ENCODE measurements around the gene SLC39A9. TPM values are rescaled to one million over a fixed set of nuclear protein-coding genes. Genes with fewer than 3 reads are reported as not detected.
A peak's percentile ranks its signal among the peaks of the same experiment; 100 is the strongest.
"Not testable (repeated sequence)": the region's sequence is repeated elsewhere in the genome, so short reads cannot be mapped to it uniquely, and the experiment has no call there.

The SLC39A9 gene
- total RNA-seq, 3 donors from 2014 or later = 44.0 to 49.6 (median 44.9) TPM

DNA sequence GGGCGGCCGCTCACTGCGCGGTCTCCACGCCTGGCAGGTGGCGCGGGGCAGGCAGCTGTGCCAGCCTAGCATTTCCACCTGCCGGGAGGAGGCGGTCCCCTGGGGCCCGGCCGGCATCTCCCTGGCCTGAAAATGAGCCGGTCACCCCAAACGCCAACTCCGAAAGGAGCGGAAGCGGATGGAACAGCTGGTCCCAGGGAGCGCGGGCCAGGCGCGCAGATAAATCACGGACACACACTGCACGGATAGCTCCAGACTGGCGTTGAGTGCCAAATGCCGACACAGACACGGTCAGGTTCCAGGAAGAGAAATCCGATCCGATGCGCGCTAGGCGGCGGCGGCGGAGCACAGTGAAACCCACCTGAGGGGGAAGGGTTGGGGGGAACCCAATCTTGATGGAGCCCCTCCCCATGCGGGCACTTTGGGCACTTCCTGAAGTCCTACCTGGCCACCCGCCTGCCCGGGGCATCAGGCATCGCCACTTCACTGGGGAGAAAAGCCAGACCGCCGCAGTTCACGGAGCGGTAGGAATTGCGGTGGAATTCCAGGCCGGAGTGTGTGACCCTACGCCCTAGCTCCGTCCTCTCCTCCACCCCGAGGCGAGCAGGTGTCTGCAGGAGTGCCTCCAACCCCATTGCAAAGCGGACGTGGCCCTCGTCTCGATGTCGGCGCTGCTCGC, 85.4 kb downstream of the SLC39A9 start:
- H3K4me3 Mint-ChIP-seq = no peak overlapping the region

GRCh38 chr14:69484444-69485314, 86.2 kb downstream of the SLC39A9 start, which contains the start of gene PLEKHD1:
Gene PLEKHD1 (plus strand): TSS chr14:69484728. CDS start chr14:69484966, 238 bp downstream.
- no peak within 1 kb of the TSS for H3K4me3 Mint-ChIP-seq
- no peak for DNase-seq
- H3K4me1 Mint-ChIP-seq (ENCODE audit: low read depth) = peaks cover 5% of the 10 kb centered on the region
- peak in 1 of 2 donors; percentile 25 for ATAC-seq
- no peaks in the 10 kb centered on the region for H3K9me3 Mint-ChIP-seq
- H3K27me3 Mint-ChIP-seq (ENCODE audit: low read depth) = peaks cover 47% of the 10 kb centered on the region
- H3K36me3 Mint-ChIP-seq (ENCODE audit: insufficient read depth) = no peaks in the 10 kb centered on the region

More for the DNA sequence above, 85.4 kb downstream of the SLC39A9 start:
- Mint-ChIP-seq H3K4me1 (ENCODE audit: low read depth) (peaks cover 5% of the 10 kb centered on the region), H3K36me3 (ENCODE audit: insufficient read depth) (no peaks in the 10 kb centered on the region), H3K27me3 (ENCODE audit: low read depth) (peaks cover 48% of the 10 kb centered on the region), H3K9me3 (no peaks in the 10 kb centered on the region)
- DNase-seq = no peak
- ATAC-seq = peak in 1 of 2 donors; percentile 27

- DNase-seq (no peak), ATAC-seq (no peak)
- Mint-ChIP-seq H3K9me3 (no peaks in the 10 kb centered on the region), H3K27me3 (ENCODE audit: low read depth) (peaks cover 47% of the 10 kb centered on the region), H3K4me1 (ENCODE audit: low read depth) (peaks cover 5% of the 10 kb centered on the region), H3K4me3 (no peak overlapping the region), H3K36me3 (ENCODE audit: insufficient read depth) (no peaks in the 10 kb centered on the region)
Measured at GRCh38 chr14:69485315-69485660, 86.8 kb downstream of the SLC39A9 start.

- no peak overlapping the region for H3K4me3 Mint-ChIP-seq
- H3K36me3 Mint-ChIP-seq (ENCODE audit: insufficient read depth) = no peaks in the 10 kb centered on the region
- peaks cover 47% of the 10 kb centered on the region for H3K27me3 Mint-ChIP-seq (ENCODE audit: low read depth)
- DNase-seq (no peak), ATAC-seq (no peak)
- no peaks in the 10 kb centered on the region for H3K9me3 Mint-ChIP-seq
- peaks cover 5% of the 10 kb centered on the region for H3K4me1 Mint-ChIP-seq (ENCODE audit: low read depth)
Measured at GRCh38 chr14:69485701-69486100, 87.2 kb downstream of the SLC39A9 start.

GRCh38 chr14:69487226-69487625, 88.7 kb downstream of the SLC39A9 start:
- Mint-ChIP-seq H3K4me3 (no peak overlapping the region), H3K36me3 (ENCODE audit: insufficient read depth) (no peaks in the 10 kb centered on the region), H3K9me3 (no peaks in the 10 kb centered on the region), H3K27me3 (ENCODE audit: low read depth) (peaks cover 45% of the 10 kb centered on the region), H3K4me1 (ENCODE audit: low read depth) (peaks cover 5% of the 10 kb centered on the region)
- DNase-seq = no peak
- no peak for ATAC-seq

DNA sequence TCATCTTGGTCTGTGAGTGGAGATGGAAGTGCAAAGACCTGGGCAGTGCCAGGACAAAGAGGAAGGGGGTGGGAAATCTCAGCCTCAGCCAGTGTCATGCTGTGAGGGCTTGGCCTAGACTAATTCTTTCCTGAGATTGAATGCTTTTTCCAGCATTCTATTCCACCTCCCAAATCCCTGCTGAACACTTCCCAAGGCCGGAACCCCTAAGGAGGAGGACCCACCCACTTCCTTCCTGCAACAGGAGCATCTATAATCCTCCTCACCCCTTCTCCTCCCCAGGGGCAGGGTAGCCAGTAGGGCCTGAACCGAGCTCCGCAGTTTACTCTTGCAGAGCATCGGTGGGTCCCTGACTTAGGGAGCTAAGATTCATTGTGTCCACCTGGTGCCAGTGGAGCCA, 89.3 kb downstream of the SLC39A9 start:
- H3K36me3 Mint-ChIP-seq (ENCODE audit: insufficient read depth) = no peaks in the 10 kb centered on the region
- peaks cover 5% of the 10 kb centered on the region for H3K4me1 Mint-ChIP-seq (ENCODE audit: low read depth)
- no peaks in the 10 kb centered on the region for H3K9me3 Mint-ChIP-seq
- H3K27me3 Mint-ChIP-seq (ENCODE audit: low read depth) = peaks cover 41% of the 10 kb centered on the region
- DNase-seq = no peak
- H3K4me3 Mint-ChIP-seq = no peak overlapping the region
- no peak for ATAC-seq

GRCh38 chr14:69489495-69489894, 91.0 kb downstream of the SLC39A9 start:
- H3K4me1 Mint-ChIP-seq (ENCODE audit: low read depth) = no peaks in the 10 kb centered on the region
- DNase-seq (no peak), ATAC-seq (no peak)
- H3K36me3 Mint-ChIP-seq (ENCODE audit: insufficient read depth) = no peaks in the 10 kb centered on the region
- H3K4me3 Mint-ChIP-seq = no peak overlapping the region
- no peaks in the 10 kb centered on the region for H3K9me3 Mint-ChIP-seq
- H3K27me3 Mint-ChIP-seq (ENCODE audit: low read depth) = peaks cover 35% of the 10 kb centered on the region

DNA sequence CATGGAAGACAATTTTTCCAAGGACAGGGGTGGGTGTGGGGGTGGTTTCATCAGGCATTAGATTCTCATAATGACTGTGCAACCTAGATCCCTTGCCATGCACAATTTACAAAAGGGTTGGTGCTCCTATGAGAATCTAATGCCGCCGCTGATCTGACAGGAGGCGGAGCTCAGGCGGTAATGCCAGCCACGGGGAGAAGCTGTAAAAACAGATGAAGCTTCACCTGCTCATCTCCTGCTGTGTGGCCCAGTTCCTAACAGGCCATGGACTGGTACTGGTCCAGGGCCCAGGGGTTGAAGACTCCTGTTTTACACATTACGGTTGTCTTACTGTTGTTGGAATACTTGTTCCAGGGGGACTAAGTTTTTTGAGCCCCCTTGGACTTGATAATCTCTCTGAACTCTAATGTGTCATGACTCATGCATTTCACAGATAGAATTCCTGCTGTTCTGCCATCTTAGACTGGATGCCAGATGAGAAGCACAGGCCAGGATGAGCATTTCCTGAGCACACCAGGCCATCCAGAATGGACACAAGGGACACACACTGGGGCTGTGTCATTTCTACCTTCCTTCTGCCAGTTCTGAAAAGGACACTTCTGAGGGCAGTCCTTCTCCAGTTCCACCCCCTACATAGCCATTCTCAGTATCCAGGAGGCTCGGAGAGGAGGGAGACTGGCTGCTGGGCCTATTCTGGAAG, 91.9 kb downstream of the SLC39A9 start:
- H3K9me3 Mint-ChIP-seq = no peaks in the 10 kb centered on the region
- no peak for ATAC-seq
- H3K4me1 Mint-ChIP-seq (ENCODE audit: low read depth) = no peaks in the 10 kb centered on the region
- peaks cover 32% of the 10 kb centered on the region for H3K27me3 Mint-ChIP-seq (ENCODE audit: low read depth)
- H3K36me3 Mint-ChIP-seq (ENCODE audit: insufficient read depth) = no peaks in the 10 kb centered on the region
- DNase-seq = no peak
- H3K4me3 Mint-ChIP-seq = no peak overlapping the region

- Mint-ChIP-seq H3K4me1 (ENCODE audit: low read depth) (no peaks in the 10 kb centered on the region), H3K36me3 (ENCODE audit: insufficient read depth) (no peaks in the 10 kb centered on the region), H3K4me3 (no peak overlapping the region), H3K27me3 (ENCODE audit: low read depth) (peaks cover 24% of the 10 kb centered on the region), H3K9me3 (no peaks in the 10 kb centered on the region)
- DNase-seq (no peak), ATAC-seq (no peak)
Measured at GRCh38 chr14:69491193-69491592, 92.7 kb downstream of the SLC39A9 start.

- no peaks in the 10 kb centered on the region for H3K4me1 Mint-ChIP-seq (ENCODE audit: low read depth)
- H3K4me3 Mint-ChIP-seq = no peak overlapping the region
- peaks cover 12% of the 10 kb centered on the region for H3K27me3 Mint-ChIP-seq (ENCODE audit: low read depth)
- ATAC-seq = no peak
- no peak for DNase-seq
- no peaks in the 10 kb centered on the region for H3K36me3 Mint-ChIP-seq (ENCODE audit: insufficient read depth)
- H3K9me3 Mint-ChIP-seq = no peaks in the 10 kb centered on the region
Measured at GRCh38 chr14:69493038-69493437, 94.5 kb downstream of the SLC39A9 start.

GRCh38 chr14:69493791-69494190, 95.3 kb downstream of the SLC39A9 start:
- no peak overlapping the region for H3K4me3 Mint-ChIP-seq
- no peak for DNase-seq
- no peaks in the 10 kb centered on the region for H3K36me3 Mint-ChIP-seq (ENCODE audit: insufficient read depth)
- peaks cover 7% of the 10 kb centered on the region for H3K27me3 Mint-ChIP-seq (ENCODE audit: low read depth)
- no peaks in the 10 kb centered on the region for H3K9me3 Mint-ChIP-seq
- ATAC-seq = no peak
- H3K4me1 Mint-ChIP-seq (ENCODE audit: low read depth) = no peaks in the 10 kb centered on the region

DNA sequence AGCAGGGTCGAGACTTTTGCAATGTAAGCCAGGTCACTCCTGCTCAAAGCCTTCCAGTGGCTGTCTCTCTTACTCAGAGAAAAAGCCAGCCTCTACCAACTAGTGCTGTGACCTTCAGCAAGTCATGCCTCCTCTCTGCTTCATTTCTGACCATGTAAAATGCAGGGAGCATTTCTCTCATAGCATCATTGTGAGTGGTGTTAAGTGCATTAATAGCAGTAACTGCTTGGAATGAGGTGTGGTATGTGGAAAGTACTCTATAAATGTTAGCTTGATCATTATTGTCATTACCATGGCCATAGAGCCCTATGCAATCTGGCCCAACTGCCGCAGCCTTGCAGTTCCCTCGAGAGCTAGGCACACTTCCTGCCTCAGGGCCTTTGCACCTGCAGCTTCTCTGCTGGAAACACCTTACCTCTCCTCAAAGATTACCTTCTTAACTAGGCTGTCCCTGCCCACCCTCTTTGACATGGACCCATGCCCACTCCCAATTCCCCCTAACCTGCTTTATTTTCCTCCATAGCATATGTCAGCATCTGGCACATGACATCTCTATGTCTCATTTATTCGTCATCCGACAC, 96.9 kb downstream of the SLC39A9 start:
- Mint-ChIP-seq H3K36me3 (ENCODE audit: insufficient read depth) (no peaks in the 10 kb centered on the region), H3K4me3 (no peak overlapping the region), H3K9me3 (no peaks in the 10 kb centered on the region), H3K4me1 (ENCODE audit: low read depth) (no peaks in the 10 kb centered on the region), H3K27me3 (ENCODE audit: low read depth) (peaks cover 13% of the 10 kb centered on the region)
- DNase-seq = no peak
- ATAC-seq = no peak

GRCh38 chr14:69497866-69498265, 99.4 kb downstream of the SLC39A9 start:
- H3K4me1 Mint-ChIP-seq (ENCODE audit: low read depth); ATAC-seq; H3K36me3 Mint-ChIP-seq (ENCODE audit: insufficient read depth); H3K9me3 Mint-ChIP-seq; DNase-seq; H3K4me3 Mint-ChIP-seq: not testable (repeated sequence)
- peaks cover 16% of the 10 kb centered on the region for H3K27me3 Mint-ChIP-seq (ENCODE audit: low read depth)

GRCh38 chr14:69498286-69498685, 99.8 kb downstream of the SLC39A9 start:
- not testable (repeated sequence) for H3K36me3 Mint-ChIP-seq (ENCODE audit: insufficient read depth); H3K9me3 Mint-ChIP-seq; H3K4me1 Mint-ChIP-seq (ENCODE audit: low read depth); H3K4me3 Mint-ChIP-seq; ATAC-seq; DNase-seq
- H3K27me3 Mint-ChIP-seq (ENCODE audit: low read depth) = peaks cover 16% of the 10 kb centered on the region

Data from activated T-cell treated with anti-CD3 and anti-CD28 coated beads, Interleukin-2, amount 50 U/mL, for 4 hours (primary cell).